Mucosa of stomach (tissue), 1 donor: Measurements from ENCODE around the gene NTSR2.

ENCODE experiments used
- H3K27me3 ChIP-seq: one replicate; pipeline ENCODE4 v1.7.0; 2013; ENCODE audit warnings: mild to moderate bottlenecking, low read length; ENCODE audit not compliant: control insufficient read depth, insufficient read depth
- H3K36me3 ChIP-seq: one replicate; pipeline ENCODE4 v1.7.0; 2013; ENCODE audit warnings: low read length; ENCODE audit not compliant: control insufficient read depth, insufficient read depth
- H3K4me1 ChIP-seq: one replicate; pipeline ENCODE4 v1.7.0; 2013; ENCODE audit warnings: mild to moderate bottlenecking, low read length; ENCODE audit not compliant: control insufficient read depth, insufficient read depth
- H3K4me3 ChIP-seq: one replicate; pipeline ENCODE4 v1.7.0; 2013; ENCODE audit warnings: low read length
- H3K9ac ChIP-seq: one replicate; pipeline ENCODE4 v1.7.0; 2013; ENCODE audit warnings: mild to moderate bottlenecking, low read length, moderate library complexity
- H3K9me3 ChIP-seq: one replicate; pipeline ENCODE4 v1.7.0; 2013; ENCODE audit warnings: mild to moderate bottlenecking, low read length, moderate library complexity; ENCODE audit not compliant: control insufficient read depth
- donor health status: Pancreatic carcinoma.

Gene NTSR2

GRCh38 chr2:11669454-11670291 is at the start of gene NTSR2:
Gene NTSR2, minus strand, starts transcription at chr2:11670195. Its CDS starts 66 bp downstream, at chr2:11670129.
- no peaks in the 10 kb centered on the region for H3K36me3 ChIP-seq
- peaks cover 10% of the 10 kb centered on the region for H3K27me3 ChIP-seq
- H3K4me3 ChIP-seq, result no peak within 1 kb of the TSS
- no peak within 1 kb of the TSS for H3K9ac ChIP-seq
- H3K4me1 ChIP-seq, result peaks cover 4% of the 10 kb centered on the region
- no peaks in the 10 kb centered on the region for H3K9me3 ChIP-seq

- Histone ChIP-seq H3K9me3 (no peaks in the 10 kb centered on the region), H3K27me3 (no peaks in the 10 kb centered on the region), H3K4me1 (no peaks in the 10 kb centered on the region), H3K36me3 (no peaks in the 10 kb centered on the region), H3K9ac (no peak overlapping the region), H3K4me3 (no peak overlapping the region)
Measured at GRCh38 chr2:11719230-11719977, 49.4 kb upstream of the NTSR2 start.

- Histone ChIP-seq H3K4me1 (no peaks in the 10 kb centered on the region), H3K9ac (no peak overlapping the region), H3K9me3 (no peaks in the 10 kb centered on the region), H3K4me3 (no peak overlapping the region), H3K36me3 (no peaks in the 10 kb centered on the region), H3K27me3 (no peaks in the 10 kb centered on the region)
Measured at GRCh38 chr2:11718606-11719005, 48.6 kb upstream of the NTSR2 start.

GRCh38 chr2:11717623-11718022 is 47.6 kb upstream of the NTSR2 start:
- H3K27me3 ChIP-seq, result no peaks in the 10 kb centered on the region
- H3K36me3 ChIP-seq, result no peaks in the 10 kb centered on the region

GRCh38 chr2:11716689-11717321 is 46.8 kb upstream of the NTSR2 start:
- no peaks in the 10 kb centered on the region for H3K27me3 ChIP-seq
- no peak overlapping the region for H3K4me3 ChIP-seq
- H3K36me3 ChIP-seq, result no peaks in the 10 kb centered on the region
- no peak overlapping the region for H3K9ac ChIP-seq
- no peaks in the 10 kb centered on the region for H3K9me3 ChIP-seq
- no peaks in the 10 kb centered on the region for H3K4me1 ChIP-seq

More at GRCh38 chr2:11717623-11718022, 47.6 kb upstream of the NTSR2 start:
- no peak overlapping the region for H3K4me3 ChIP-seq
- H3K4me1 ChIP-seq, result no peaks in the 10 kb centered on the region
- H3K9ac ChIP-seq, result no peak overlapping the region
- H3K9me3 ChIP-seq, result no peaks in the 10 kb centered on the region

GRCh38 chr2:11715987-11716652 is 46.1 kb upstream of the NTSR2 start:
- H3K36me3 ChIP-seq, result no peaks in the 10 kb centered on the region
- H3K9me3 ChIP-seq, result no peaks in the 10 kb centered on the region
- H3K9ac ChIP-seq, result no peak overlapping the region
- no peak overlapping the region for H3K4me3 ChIP-seq
- H3K27me3 ChIP-seq, result no peaks in the 10 kb centered on the region
- H3K4me1 ChIP-seq, result no peaks in the 10 kb centered on the region

GRCh38 chr2:11713815-11714214 is 43.8 kb upstream of the NTSR2 start:
- no peaks in the 10 kb centered on the region for H3K9me3 ChIP-seq
- no peak overlapping the region for H3K9ac ChIP-seq
- H3K4me1 ChIP-seq, result no peaks in the 10 kb centered on the region
- no peaks in the 10 kb centered on the region for H3K27me3 ChIP-seq
- H3K4me3 ChIP-seq, result no peak overlapping the region
- H3K36me3 ChIP-seq, result no peaks in the 10 kb centered on the region

- H3K4me3 ChIP-seq, result no peak overlapping the region
- H3K36me3 ChIP-seq, result no peaks in the 10 kb centered on the region
- H3K9ac ChIP-seq, result no peak overlapping the region
- H3K9me3 ChIP-seq, result no peaks in the 10 kb centered on the region
- no peaks in the 10 kb centered on the region for H3K27me3 ChIP-seq
- no peaks in the 10 kb centered on the region for H3K4me1 ChIP-seq
Measured at GRCh38 chr2:11712866-11713265, 42.9 kb upstream of the NTSR2 start.

- Histone ChIP-seq H3K4me3 (no peak overlapping the region), H3K36me3 (no peaks in the 10 kb centered on the region), H3K4me1 (no peaks in the 10 kb centered on the region), H3K9me3 (no peaks in the 10 kb centered on the region), H3K9ac (no peak overlapping the region), H3K27me3 (no peaks in the 10 kb centered on the region)
Measured at GRCh38 chr2:11711751-11712150, 41.8 kb upstream of the NTSR2 start.

GRCh38 chr2:11711354-11711716 is 41.3 kb upstream of the NTSR2 start:
- H3K4me3 ChIP-seq, result no peak overlapping the region
- H3K9me3 ChIP-seq, result no peaks in the 10 kb centered on the region
- no peaks in the 10 kb centered on the region for H3K27me3 ChIP-seq
- H3K4me1 ChIP-seq, result no peaks in the 10 kb centered on the region
- H3K36me3 ChIP-seq, result no peaks in the 10 kb centered on the region
- H3K9ac ChIP-seq, result no peak overlapping the region

GRCh38 chr2:11710632-11711353 is 40.8 kb upstream of the NTSR2 start:
- H3K9me3 ChIP-seq, result no peaks in the 10 kb centered on the region
- no peaks in the 10 kb centered on the region for H3K27me3 ChIP-seq
- H3K4me3 ChIP-seq, result no peak overlapping the region
- no peaks in the 10 kb centered on the region for H3K4me1 ChIP-seq
- no peak overlapping the region for H3K9ac ChIP-seq
- H3K36me3 ChIP-seq, result no peaks in the 10 kb centered on the region
